ENCODE data around the gene TTLL11.

TTLL11 gene

GRCh38 chr9:122016744-122017143, 76.4 kb downstream of the TTLL11 start:
- ChIA-PET CTCF (no interaction called here), POLR2A (no interaction called here)
- no peak for DNase-seq (ENCODE audit: extremely low spot score)
- no peak for TF ChIP-seq CTCF (IDR thresholded peaks at IDR 0.05; ENCODE audit: control extremely low read depth, extremely low read depth, low read depth, missing control alignments)

DNA sequence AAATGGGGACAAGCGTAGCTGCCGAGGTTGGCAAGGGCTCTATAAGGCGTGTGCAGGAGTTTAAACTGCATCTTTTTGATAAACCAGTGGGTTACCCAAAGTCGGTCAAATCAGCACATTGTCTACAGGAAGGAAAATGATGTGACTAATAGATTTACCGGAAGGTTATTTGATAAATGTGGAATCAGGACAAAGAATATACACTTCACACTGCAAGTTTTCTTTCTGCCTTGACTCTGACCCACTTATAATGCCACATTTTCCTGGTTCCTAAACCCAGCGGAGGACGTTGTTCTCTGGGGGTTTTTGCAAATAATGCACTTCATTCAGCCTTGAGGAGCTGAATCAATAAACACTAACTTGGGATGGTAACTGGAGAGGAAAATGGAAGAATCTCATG, 76.8 kb downstream of the TTLL11 start:
- TF ChIP-seq CTCF (IDR thresholded peaks at IDR 0.05; ENCODE audit: control extremely low read depth, extremely low read depth, low read depth, missing control alignments), result no peak
- DNase-seq (ENCODE audit: extremely low spot score), result no peak
- CTCF ChIA-PET, result no interaction called here
- POLR2A ChIA-PET, result no interaction called here

- no peak for TF ChIP-seq CTCF (IDR thresholded peaks at IDR 0.05; ENCODE audit: control extremely low read depth, extremely low read depth, low read depth, missing control alignments)
- no peak for DNase-seq (ENCODE audit: extremely low spot score)
- POLR2A ChIA-PET, result interaction anchor here (0.7 kb wide), 1 partner anchor 77 kb away, joined by 3 read pairs; no protein-coding TSS in a partner anchor
- CTCF ChIA-PET, result no interaction called here
These were observed 77.8 kb downstream of the TTLL11 start for GRCh38 chr9:122015170-122015821.

GRCh38 chr9:122011818-122012498, 81.2 kb downstream of the TTLL11 start:
- CTCF ChIA-PET, result interaction anchor here (0.8 to 1.2 kb wide), 2 partner anchors 16 to 87 kb away, joined by 3 read pairs; no protein-coding TSS in a partner anchor
- no peak for DNase-seq (ENCODE audit: extremely low spot score)
- POLR2A ChIA-PET, result no interaction called here
- TF ChIP-seq CTCF (IDR thresholded peaks at IDR 0.05; ENCODE audit: control extremely low read depth, extremely low read depth, low read depth, missing control alignments), result no peak

GRCh38 chr9:122008559-122008958, 84.5 kb downstream of the TTLL11 start:
- ChIA-PET CTCF (interaction anchor here (1.3 to 1.7 kb wide), 2 partner anchors 9 to 12 kb away, joined by 3 to 6 read pairs; no protein-coding TSS in a partner anchor), POLR2A (no interaction called here)
- DNase-seq (ENCODE audit: extremely low spot score), result no peak
- TF ChIP-seq CTCF (IDR thresholded peaks at IDR 0.05; ENCODE audit: control extremely low read depth, extremely low read depth, low read depth, missing control alignments), result no peak

GRCh38 chr9:122007837-122008236, 85.3 kb downstream of the TTLL11 start:
- DNase-seq (ENCODE audit: extremely low spot score), result no peak
- CTCF ChIA-PET, result interaction anchor here (1.3 to 1.7 kb wide), 2 partner anchors 10 to 11 kb away, joined by 3 to 6 read pairs; no protein-coding TSS in a partner anchor
- no peak for TF ChIP-seq CTCF (IDR thresholded peaks at IDR 0.05; ENCODE audit: control extremely low read depth, extremely low read depth, low read depth, missing control alignments)
- POLR2A ChIA-PET, result no interaction called here

Measured in GM10248 (cell line).